Mononuclear cell (primary cell): ENCODE results near the gene LSAMP. TPM values are rescaled to one million over a fixed set of nuclear protein-coding genes. Genes with fewer than 3 reads are reported as not detected.

Experiments
- H3K27me3 ChIP-seq: 2 replicates; pipeline ENCODE4 v1.6.0; 2011; ENCODE audit warnings: low read length, control low read depth; ENCODE audit not compliant: insufficient read depth
- H3K4me1 ChIP-seq: 2 replicates; pipeline ENCODE4 v1.5.1; 2011; ENCODE audit warnings: mild to moderate bottlenecking, low read length, control low read depth; ENCODE audit not compliant: insufficient read depth
- H3K4me3 ChIP-seq: 2 replicates; pipeline ENCODE4 v1.5.1; 2011; ENCODE audit warnings: mild to moderate bottlenecking, low read length, moderate library complexity
- H3K9me3 ChIP-seq: 2 replicates; pipeline ENCODE4 v1.5.1; 2011; ENCODE audit warnings: low read depth, mild to moderate bottlenecking, control low read depth, low read length
- total RNA-seq: library from RNA; depleted of rRNA; stranded (reverse); fragments of >200 nt; gene quantifications from one replicate; pipeline ENCODE4 v1.2.3, GENCODE V29; 2012

The LSAMP gene
- total RNA-seq, 1 donor = not detected

DNA sequence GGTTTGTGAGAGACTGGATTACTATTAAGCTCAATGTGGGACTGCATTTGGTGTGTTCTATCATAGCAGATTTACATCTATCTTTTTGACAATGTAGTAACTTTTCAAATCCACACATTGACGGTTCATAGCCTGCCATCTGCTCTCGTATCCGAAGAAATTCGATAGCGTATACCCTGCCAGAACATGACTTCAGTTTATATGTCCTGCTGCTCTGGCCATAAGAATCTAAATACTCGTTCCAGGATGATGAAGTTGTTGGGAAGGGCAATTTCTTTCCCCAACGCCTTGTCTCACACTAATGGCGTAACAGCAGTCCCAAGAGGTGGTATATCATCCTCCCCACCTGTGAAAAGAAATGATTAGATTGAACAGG lies 180.0 kb downstream of the LSAMP start:
- Histone ChIP-seq H3K4me1 (no peaks in the 10 kb centered on the region), H3K9me3 (no peaks in the 10 kb centered on the region), H3K27me3 (no peaks in the 10 kb centered on the region), H3K4me3 (no peak overlapping the region)

DNA sequence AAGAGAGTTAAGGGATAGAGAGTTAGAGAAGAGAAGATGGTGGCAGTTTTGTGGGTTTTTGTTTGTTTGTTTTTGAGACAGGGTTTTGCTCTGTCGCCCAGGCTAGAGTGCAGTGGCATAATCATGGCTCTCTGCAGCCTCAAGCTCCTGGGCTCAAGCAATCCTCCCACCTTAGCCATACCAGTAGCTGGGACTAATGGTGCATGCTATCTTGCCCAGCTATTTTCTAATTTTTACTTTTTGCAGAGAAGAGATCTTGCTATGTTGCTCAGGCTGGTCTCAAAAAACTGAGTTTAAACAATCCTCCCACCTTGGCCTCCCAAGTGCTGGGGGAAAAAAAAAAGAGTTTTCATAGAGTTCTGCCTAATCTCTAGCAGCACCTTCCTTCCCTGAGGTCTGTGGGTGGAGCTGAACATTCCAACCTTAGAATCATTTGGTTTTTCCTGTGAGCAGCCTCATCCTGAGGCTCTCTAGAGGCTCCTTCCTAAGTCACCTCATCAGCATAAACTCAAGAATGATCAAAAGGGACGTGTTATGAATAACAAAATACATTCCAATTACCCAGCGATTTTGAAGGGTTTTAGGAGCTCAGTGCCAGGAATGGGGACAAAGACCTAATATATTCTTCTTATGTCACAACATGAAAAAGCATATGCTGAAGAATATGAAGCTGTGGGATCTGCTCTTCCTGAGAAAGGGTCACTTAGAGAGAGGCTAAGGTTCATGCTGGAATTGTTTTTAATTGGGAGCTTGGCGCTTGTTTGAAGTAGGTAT lies 180.6 kb downstream of the LSAMP start:
- Histone ChIP-seq H3K9me3 (no peaks in the 10 kb centered on the region), H3K4me1 (no peaks in the 10 kb centered on the region), H3K4me3 (no peak overlapping the region), H3K27me3 (no peaks in the 10 kb centered on the region)

DNA sequence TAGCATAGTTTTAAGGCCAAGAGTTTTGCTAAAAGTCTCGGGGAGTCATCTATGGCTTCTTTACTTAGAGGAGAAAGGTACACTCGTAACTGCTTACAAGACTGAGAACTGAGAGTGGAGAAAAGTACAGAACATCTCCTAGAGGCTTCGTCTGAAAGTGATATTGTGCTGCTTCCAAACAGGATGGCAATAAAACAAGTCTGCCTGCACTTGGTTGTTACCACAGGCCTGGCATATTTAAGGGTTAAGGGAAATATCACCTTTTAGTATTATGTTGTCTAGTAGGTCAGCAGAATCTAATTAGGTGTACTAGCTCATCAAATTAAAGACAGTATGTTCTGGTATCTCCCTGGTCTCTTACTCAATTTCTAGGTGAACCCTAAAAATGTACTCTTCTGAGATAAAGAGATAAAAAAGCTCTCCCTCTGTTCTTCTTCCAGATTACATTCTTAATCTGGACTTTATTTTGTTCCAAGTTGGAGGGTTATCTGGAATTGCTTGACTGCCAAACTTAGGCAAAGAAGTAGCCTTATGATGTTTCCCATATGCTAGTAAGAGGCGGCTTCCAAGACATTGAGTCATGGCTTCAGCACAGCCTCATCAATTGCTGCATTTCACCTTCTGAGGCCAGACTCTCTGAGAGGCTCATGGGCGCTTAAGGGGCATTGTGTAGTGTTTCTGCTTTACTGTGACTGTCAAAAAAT lies 181.3 kb downstream of the LSAMP start:
- Histone ChIP-seq H3K27me3 (no peaks in the 10 kb centered on the region), H3K4me1 (no peaks in the 10 kb centered on the region), H3K9me3 (no peaks in the 10 kb centered on the region), H3K4me3 (no peak overlapping the region)

GRCh38 chr3:116260491-116260890 lies 184.8 kb downstream of the LSAMP start:
- Histone ChIP-seq H3K4me1 (no peaks in the 10 kb centered on the region), H3K9me3 (no peaks in the 10 kb centered on the region), H3K27me3 (no peaks in the 10 kb centered on the region), H3K4me3 (no peak overlapping the region)

DNA sequence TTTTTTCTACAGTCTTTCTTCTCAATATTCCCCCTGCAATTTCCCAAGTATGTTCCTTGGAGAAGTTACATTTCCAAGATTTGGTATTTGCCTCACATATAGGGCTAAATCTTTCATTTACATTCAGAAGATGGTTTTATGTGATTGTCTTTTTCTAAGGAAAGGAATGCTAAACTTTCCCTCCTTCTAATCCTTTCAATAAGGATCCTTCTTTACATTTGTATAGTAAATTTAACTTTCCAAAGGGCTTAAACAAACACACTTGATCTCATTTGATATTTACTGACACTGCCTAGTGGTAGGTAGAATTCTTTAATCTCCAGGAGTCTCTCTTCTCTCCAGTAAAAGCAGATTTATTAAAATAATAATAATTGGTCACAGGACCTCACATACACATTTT lies 185.3 kb downstream of the LSAMP start:
- Histone ChIP-seq H3K4me1 (no peaks in the 10 kb centered on the region), H3K9me3 (no peaks in the 10 kb centered on the region)

DNA sequence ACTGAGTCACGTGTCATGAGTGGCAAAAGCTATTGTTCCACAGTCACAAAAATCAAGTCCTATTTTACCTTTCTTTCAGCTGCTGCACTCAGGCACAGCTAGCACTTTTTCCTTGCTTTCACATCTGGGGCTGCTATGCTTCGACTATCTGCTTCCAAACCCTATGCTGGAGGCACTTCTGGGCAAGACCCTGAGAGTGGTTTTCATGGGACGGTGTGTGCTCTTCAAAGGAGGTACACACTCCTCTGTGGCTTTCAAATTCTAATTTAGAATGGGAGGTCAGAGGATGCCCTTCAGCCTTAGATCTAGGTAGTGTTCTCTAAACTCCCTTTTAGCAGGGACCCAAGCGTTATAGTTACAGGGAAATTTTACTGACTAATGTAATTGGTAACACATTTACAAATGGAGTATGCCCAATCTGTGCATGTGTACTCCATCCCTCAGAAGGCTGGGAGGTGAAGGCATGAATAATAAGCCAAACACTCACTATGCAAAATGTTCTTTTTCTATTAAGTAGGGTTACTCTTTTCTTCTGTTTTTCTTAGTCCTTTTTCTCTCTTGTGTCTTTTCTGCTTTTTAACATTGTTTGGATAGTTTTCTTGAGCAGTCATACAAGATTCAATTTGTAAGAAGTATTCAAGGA lies 188.3 kb downstream of the LSAMP start:
- no peak overlapping the region for H3K4me3 ChIP-seq
- no peaks in the 10 kb centered on the region for H3K27me3 ChIP-seq
- H3K9me3 ChIP-seq = no peaks in the 10 kb centered on the region
- no peaks in the 10 kb centered on the region for H3K4me1 ChIP-seq

More for the DNA sequence above, 185.3 kb downstream of the LSAMP start:
- no peaks in the 10 kb centered on the region for H3K27me3 ChIP-seq
- H3K4me3 ChIP-seq = no peak overlapping the region

DNA sequence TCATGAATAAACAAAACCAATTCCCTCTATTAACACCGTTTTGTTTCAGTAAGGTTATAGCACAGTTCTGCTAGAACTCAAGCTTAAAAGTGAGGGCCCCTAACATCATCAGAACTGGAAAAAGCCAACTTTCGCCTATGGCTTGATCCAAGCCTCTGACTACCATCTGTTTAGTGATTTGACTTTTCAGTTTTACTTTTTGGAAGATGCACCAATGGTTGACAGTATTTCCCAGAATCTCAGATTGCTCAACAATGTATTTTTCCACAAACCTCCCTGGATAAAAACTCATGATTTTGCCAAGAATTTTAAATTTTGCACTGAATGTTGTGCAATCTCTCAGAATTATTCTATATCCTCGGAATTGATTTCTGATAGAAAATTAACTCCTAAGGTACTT lies 190.7 kb downstream of the LSAMP start:
- H3K4me3 ChIP-seq = no peak overlapping the region
- no peaks in the 10 kb centered on the region for H3K4me1 ChIP-seq
- H3K9me3 ChIP-seq = no peaks in the 10 kb centered on the region
- H3K27me3 ChIP-seq = no peaks in the 10 kb centered on the region

GRCh38 chr3:116253511-116253910 lies 191.8 kb downstream of the LSAMP start:
- Histone ChIP-seq H3K27me3 (no peaks in the 10 kb centered on the region), H3K4me3 (no peak overlapping the region), H3K9me3 (no peaks in the 10 kb centered on the region), H3K4me1 (no peaks in the 10 kb centered on the region)

DNA sequence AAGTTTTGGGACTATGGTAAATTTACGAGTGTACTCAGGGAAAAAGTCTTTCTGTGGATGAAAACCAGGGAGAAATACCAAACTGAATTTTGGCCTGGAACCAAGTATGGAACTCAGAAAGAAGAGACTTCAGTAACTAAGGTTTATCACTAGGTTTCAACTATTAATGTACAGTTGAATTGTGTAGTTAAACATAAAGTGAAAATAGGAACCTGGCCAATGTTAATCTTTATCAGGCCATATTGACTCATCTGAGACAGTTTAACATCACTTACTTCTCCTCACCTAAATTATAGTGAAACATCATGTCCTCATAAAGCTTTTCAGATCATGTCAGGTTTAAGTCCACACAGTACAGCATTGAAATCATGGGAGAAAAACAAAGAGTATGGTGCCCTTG lies 197.7 kb downstream of the LSAMP start:
- Histone ChIP-seq H3K4me1 (no peaks in the 10 kb centered on the region), H3K9me3 (no peaks in the 10 kb centered on the region), H3K27me3 (no peaks in the 10 kb centered on the region), H3K4me3 (no peak overlapping the region)

DNA sequence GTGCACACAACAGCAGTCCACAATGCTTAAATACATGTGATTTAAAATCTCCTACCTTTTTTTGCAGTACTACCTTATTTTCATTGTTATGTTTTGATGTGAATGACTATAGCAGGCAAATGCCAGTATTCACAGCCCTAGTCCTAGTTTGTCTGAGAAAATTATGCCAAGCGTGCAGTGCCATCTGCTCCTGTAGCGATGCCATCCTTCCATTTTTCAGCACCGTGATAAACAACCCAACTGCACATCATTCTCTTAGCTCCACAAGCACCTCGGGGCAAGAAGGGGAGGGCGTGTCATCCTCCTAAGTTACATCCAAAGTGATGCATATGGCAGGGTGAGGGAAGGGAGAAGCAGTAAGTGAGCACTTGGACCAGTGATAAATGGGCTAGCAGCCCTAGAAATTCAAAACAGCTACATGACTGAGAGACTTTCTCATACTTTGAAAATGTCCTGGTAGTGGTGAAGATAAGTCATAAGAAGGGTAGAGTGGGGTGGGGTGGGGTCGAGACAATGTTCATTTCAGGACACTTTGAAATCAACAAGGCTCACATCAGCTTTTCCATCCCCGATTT lies 198.8 kb downstream of the LSAMP start:
- no peak overlapping the region for H3K4me3 ChIP-seq
- H3K9me3 ChIP-seq = no peaks in the 10 kb centered on the region
- H3K27me3 ChIP-seq = no peaks in the 10 kb centered on the region
- no peaks in the 10 kb centered on the region for H3K4me1 ChIP-seq

DNA sequence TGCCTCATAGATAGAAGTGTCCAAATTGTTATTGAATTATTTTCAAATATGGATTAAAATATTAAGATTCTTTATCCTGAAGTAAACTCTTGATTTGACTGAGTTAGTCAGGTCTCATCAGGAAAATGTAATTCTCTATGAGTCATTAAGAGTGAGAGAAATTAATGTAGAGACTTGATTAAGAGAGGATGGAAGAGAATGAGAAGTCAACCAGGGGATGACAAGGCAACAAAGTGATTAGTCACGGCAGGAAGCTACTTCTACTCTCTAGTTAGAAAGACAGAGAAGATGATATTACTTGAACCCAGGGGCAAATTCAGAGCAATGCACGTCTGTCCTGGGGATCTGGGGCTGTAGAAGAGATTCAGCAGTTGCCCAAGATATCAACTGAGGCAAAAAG lies 202.5 kb downstream of the LSAMP start:
- Histone ChIP-seq H3K9me3 (no peaks in the 10 kb centered on the region), H3K4me1 (no peaks in the 10 kb centered on the region), H3K27me3 (no peaks in the 10 kb centered on the region), H3K4me3 (no peak overlapping the region)

- H3K27me3 ChIP-seq = no peaks in the 10 kb centered on the region
- H3K4me1 ChIP-seq = no peaks in the 10 kb centered on the region
- H3K4me3 ChIP-seq = no peak overlapping the region
- no peaks in the 10 kb centered on the region for H3K9me3 ChIP-seq
Measured at GRCh38 chr3:116241677-116242076, 203.6 kb downstream of the LSAMP start.

- Histone ChIP-seq H3K27me3 (no peaks in the 10 kb centered on the region), H3K4me1 (no peaks in the 10 kb centered on the region), H3K9me3 (no peaks in the 10 kb centered on the region), H3K4me3 (no peak overlapping the region)
Measured at GRCh38 chr3:116240261-116240660, 205.0 kb downstream of the LSAMP start.

DNA sequence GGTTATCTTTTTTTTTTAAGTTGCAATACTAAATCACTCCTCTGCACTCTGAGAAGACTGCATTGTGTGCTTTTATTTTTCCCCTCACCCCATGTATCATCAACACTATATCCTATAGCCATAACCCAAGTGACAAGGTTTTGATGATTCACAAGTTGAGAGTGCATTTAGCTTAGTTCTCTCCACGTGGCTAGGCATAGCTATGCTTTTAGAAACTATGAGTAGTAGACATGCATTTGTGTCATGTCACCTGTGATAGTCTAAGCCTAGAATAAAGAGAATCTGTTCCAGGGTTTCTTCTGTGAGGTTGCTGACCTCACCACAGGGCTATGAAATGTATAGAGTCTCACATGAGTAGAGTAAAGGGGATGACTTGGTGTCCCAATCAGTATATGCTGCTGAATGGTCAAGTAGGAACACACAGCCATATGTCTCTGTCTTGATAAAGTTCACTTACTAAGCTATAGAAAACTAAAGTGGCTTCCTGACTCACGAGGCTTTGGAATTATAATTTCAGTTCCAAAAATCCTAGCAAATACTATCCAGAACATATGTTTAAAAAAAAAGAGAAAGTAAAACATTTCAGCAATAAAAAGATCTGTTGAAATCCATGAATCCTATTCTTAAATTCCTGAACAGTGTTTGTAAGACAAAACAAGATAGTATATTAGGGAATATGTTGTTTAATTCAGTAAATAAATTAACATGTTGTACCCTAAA lies 206.3 kb downstream of the LSAMP start:
- Histone ChIP-seq H3K4me1 (no peaks in the 10 kb centered on the region), H3K4me3 (no peak overlapping the region), H3K27me3 (no peaks in the 10 kb centered on the region), H3K9me3 (no peaks in the 10 kb centered on the region)
